HG03060 (cell line): ENCODE results near the gene SNX33.
"Not testable (repeated sequence)": the region's sequence is repeated elsewhere in the genome, so short reads cannot be mapped to it uniquely, and the experiment has no call there.

Source experiments
- ATAC-seq: cut with Tn5 transposase; IDR thresholded peaks from one replicate; pipeline ENCODE4 v1.9.1; 2021; ENCODE audit warnings: low read depth, moderate number of reproducible peaks; ENCODE audit not compliant: unreplicated experiment

SNX33 gene

GRCh38 chr15:75697523-75697922 is 49.8 kb downstream of the SNX33 start:
- no peak for ATAC-seq

- not testable (repeated sequence) for ATAC-seq
Observed at GRCh38 chr15:75697974-75698747, 50.4 kb downstream of the SNX33 start.

- not testable (repeated sequence) for ATAC-seq
Observed at GRCh38 chr15:75699517-75699916, 51.8 kb downstream of the SNX33 start.

GRCh38 chr15:75699961-75700874 is 52.5 kb downstream of the SNX33 start:
- peak; percentile 50 for ATAC-seq

GRCh38 chr15:75701071-75702003 is 53.6 kb downstream of the SNX33 start:
- not testable (repeated sequence) for ATAC-seq

- ATAC-seq: no peak
Observed at GRCh38 chr15:75702436-75702835, 54.7 kb downstream of the SNX33 start.

- not testable (repeated sequence) for ATAC-seq
Observed at GRCh38 chr15:75703440-75704262, 55.9 kb downstream of the SNX33 start.

GRCh38 chr15:75704263-75704615 is 56.5 kb downstream of the SNX33 start:
- no peak for ATAC-seq

- no peak for ATAC-seq
Observed at GRCh38 chr15:75704618-75705017, 56.9 kb downstream of the SNX33 start.

GRCh38 chr15:75705375-75705774 is 57.7 kb downstream of the SNX33 start:
- ATAC-seq: not testable (repeated sequence)

GRCh38 chr15:75705854-75706681 is 58.4 kb downstream of the SNX33 start:
- no peak for ATAC-seq

- no peak for ATAC-seq
Observed at GRCh38 chr15:75706682-75706954, 58.9 kb downstream of the SNX33 start.

- not testable (repeated sequence) for ATAC-seq
Observed at GRCh38 chr15:75709458-75709857, 61.7 kb downstream of the SNX33 start.

GRCh38 chr15:75710874-75711273 is 63.2 kb downstream of the SNX33 start:
- not testable (repeated sequence) for ATAC-seq

- ATAC-seq: not testable (repeated sequence)
Observed at GRCh38 chr15:75711495-75711894, 63.8 kb downstream of the SNX33 start.
